Chondrocyte (in vitro differentiated cells): ENCODE data around the gene SCUBE3. TPM values are rescaled to one million over a fixed set of nuclear protein-coding genes. Genes with fewer than 3 reads are reported as not detected.

ENCODE experiments used
- DNase-seq: peaks from one replicate; pipeline ENCODE4 v3.0.0; 2021; ENCODE audit warnings: mixed read lengths, low spot score
- H3K27ac Mint-ChIP-seq: one replicate; pipeline ENCODE4 v1.8.0; 2021; ENCODE audit warnings: mild to moderate bottlenecking, moderate library complexity, mixed read lengths; ENCODE audit not compliant: unreplicated experiment
- H3K27me3 Mint-ChIP-seq: 2 replicates; pipeline ENCODE4 v1.8.0; 2021; ENCODE audit warnings: low read depth, mixed read lengths
- H3K36me3 Mint-ChIP-seq: 2 replicates; pipeline ENCODE4 v1.8.0; 2021; ENCODE audit warnings: low read depth, mixed read lengths
- H3K4me1 Mint-ChIP-seq: 2 replicates; pipeline ENCODE4 v1.8.0; 2021; ENCODE audit warnings: low read depth, mild to moderate bottlenecking, mixed read lengths
- H3K4me3 Mint-ChIP-seq: one replicate; pipeline ENCODE4 v1.8.0; 2021; ENCODE audit warnings: mild to moderate bottlenecking, moderate library complexity, mixed read lengths; ENCODE audit not compliant: unreplicated experiment
- H3K9me3 Mint-ChIP-seq: 2 replicates; pipeline ENCODE4 v1.8.0; 2021; ENCODE audit warnings: low read depth, mixed read lengths
- total RNA-seq: library from RNA; stranded (reverse); gene quantifications from 3 replicates; pipeline ENCODE4 v1.2.1, GENCODE V29; 2021
- TF ChIP-seq, protein P1 (sequence below): fragments of 200-600 bp; sonication (generic); IDR thresholded peaks from 2 replicates; pipeline ENCODE4 v1.5.0; 2021; ENCODE audit warnings: antibody characterized with exemption, mild to moderate bottlenecking, moderate library complexity

The SCUBE3 gene
- total RNA-seq, 1 donor from 2014 or later = 96.6 TPM

DNA sequence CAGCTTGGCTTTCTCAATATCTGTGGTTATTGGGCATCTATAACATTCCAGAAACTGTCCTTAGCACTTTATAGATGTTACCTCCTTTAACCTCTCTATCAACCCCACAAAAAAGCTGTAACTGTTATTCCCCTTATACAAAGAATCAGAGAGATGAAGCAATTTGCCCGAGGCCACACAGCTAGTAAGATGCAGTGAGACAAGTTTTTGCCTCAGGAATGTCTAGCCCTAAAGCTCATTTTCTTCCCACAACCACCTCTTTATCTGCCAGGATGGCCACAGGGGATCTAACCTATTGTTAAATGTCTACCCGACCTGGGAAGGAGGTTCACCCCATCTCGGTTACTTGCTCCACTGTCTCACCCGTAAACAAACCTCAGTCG, 40.7 kb upstream of the SCUBE3 start:
- Mint-ChIP-seq H3K36me3 (no peaks in the 10 kb centered on the region), H3K9me3 (no peaks in the 10 kb centered on the region), H3K27ac (no peak overlapping the region), H3K4me3 (no peak overlapping the region), H3K4me1 (peaks cover 28% of the 10 kb centered on the region), H3K27me3 (no peaks in the 10 kb centered on the region)
- no peak for DNase-seq
- TF ChIP-seq, protein P1, sequence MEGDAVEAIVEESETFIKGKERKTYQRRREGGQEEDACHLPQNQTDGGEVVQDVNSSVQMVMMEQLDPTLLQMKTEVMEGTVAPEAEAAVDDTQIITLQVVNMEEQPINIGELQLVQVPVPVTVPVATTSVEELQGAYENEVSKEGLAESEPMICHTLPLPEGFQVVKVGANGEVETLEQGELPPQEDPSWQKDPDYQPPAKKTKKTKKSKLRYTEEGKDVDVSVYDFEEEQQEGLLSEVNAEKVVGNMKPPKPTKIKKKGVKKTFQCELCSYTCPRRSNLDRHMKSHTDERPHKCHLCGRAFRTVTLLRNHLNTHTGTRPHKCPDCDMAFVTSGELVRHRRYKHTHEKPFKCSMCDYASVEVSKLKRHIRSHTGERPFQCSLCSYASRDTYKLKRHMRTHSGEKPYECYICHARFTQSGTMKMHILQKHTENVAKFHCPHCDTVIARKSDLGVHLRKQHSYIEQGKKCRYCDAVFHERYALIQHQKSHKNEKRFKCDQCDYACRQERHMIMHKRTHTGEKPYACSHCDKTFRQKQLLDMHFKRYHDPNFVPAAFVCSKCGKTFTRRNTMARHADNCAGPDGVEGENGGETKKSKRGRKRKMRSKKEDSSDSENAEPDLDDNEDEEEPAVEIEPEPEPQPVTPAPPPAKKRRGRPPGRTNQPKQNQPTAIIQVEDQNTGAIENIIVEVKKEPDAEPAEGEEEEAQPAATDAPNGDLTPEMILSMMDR = no peak

DNA sequence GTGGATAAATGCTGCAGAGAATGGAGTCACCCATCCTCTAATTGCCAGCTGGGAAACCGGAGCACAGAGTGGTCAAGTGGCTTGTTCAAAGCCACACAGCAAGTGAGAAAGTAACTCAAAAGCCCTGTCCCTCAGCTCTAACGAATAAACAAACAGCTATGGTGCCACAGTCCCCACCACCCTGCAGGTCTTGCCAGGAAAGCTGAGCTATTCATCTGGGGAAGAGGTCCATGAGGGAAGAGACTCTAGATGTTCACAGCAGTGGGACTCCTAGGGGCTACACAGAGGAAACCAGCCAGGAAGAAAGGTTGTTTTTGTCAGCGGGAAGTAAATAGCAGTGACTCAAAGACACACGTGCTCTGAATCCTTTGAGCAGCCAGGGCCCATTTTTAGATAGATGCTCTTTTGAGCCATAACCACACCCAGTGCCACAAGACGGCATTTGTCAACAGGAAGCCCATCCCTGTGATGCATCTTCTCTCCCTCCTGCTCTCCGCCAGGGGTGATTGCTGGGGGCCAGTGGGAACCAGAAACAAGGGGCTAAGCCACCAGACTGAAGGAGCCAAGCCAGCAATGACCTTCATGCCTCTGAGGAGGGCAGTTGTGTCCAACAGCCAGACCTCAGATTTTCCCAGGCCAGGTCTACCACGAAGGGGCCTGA, 40.2 kb upstream of the SCUBE3 start:
- Mint-ChIP-seq H3K4me1 (peaks cover 33% of the 10 kb centered on the region), H3K27ac (no peak overlapping the region), H3K4me3 (no peak overlapping the region), H3K9me3 (no peaks in the 10 kb centered on the region), H3K27me3 (no peaks in the 10 kb centered on the region), H3K36me3 (no peaks in the 10 kb centered on the region)
- DNase-seq = no peak
- TF ChIP-seq, protein P1 = no peak

DNA sequence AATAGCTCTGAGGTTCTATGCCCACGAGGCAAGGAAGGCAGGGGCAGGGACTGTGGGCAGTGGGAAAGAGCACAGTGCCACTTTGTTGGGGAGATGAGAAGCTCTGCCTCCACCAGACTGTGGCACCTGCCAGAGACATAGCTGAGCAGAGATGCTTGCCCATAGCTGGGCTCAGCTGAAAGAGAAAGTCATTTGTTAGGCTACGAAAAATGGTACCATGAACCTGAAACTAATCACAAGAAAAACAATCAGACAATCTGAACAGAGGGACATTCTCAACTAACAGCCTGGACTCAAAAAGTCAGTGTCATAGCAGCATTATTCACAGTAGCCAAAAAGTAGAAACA, 39.7 kb upstream of the SCUBE3 start:
- TF ChIP-seq, protein P1 = no peak
- Mint-ChIP-seq H3K27ac (no peak overlapping the region), H3K4me3 (no peak overlapping the region), H3K36me3 (no peaks in the 10 kb centered on the region), H3K27me3 (no peaks in the 10 kb centered on the region), H3K9me3 (no peaks in the 10 kb centered on the region), H3K4me1 (peaks cover 38% of the 10 kb centered on the region)
- no peak for DNase-seq

DNA sequence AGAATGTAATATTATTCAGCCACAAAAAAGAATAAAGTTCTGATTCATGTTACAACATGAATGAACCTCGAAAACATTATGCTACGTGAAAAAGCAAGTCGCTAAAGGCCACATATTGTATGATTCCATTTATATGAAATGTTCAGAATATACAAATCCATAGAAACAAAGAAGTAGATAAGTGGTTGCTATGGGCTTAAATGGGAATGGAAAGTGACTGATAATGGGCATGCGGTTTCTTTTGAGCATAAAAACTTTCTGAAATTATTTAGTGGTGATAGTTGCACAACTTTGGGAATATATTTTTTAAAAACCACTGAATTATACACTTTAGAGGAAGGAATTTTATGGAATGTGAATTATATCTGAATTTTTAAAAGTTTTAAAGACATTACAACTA, 39.3 kb upstream of the SCUBE3 start:
- no peak for DNase-seq
- Mint-ChIP-seq H3K27me3 (no peaks in the 10 kb centered on the region), H3K27ac (no peak overlapping the region), H3K4me1 (peaks cover 43% of the 10 kb centered on the region), H3K9me3 (no peaks in the 10 kb centered on the region), H3K36me3 (no peaks in the 10 kb centered on the region), H3K4me3 (no peak overlapping the region)
- TF ChIP-seq, protein P1 = no peak

DNA sequence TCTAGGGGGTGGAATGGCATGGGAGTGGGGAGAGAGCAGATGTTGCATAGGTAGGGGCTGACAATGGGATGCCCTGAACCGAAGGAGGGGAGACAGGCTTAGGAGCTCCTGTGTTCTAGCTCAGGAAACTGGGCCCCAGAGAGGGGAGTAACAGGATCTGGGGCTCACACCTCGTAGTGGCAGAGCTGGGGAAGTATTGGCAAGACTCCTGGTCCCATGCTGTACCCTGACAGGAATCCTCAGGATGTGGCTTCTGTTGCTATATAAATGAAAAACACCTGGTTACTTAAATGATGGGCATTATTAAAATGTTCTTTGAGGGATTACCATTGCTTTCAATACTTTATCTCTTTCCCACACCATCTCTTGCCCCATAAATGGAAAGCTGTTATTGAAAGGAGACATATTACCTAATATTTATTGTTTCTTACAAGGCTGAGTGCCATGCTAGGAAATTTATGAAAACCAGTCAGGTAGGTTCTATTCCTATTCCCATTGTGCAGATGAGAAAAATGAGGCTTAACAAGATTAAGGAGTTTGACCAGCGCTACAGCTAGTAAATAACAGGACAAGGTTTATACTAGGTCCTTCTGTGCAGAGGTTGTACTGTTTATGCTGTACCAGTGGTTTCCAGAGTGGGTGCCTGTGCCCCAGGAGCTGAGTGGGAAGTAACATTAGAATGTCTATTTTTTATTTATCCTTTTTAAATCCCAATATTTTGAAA, 37.3 kb upstream of the SCUBE3 start:
- Mint-ChIP-seq H3K27me3 (no peaks in the 10 kb centered on the region), H3K36me3 (no peaks in the 10 kb centered on the region), H3K4me1 (peaks cover 52% of the 10 kb centered on the region), H3K4me3 (no peak overlapping the region), H3K9me3 (no peaks in the 10 kb centered on the region), H3K27ac (no peak overlapping the region)
- TF ChIP-seq, protein P1 = no peak
- DNase-seq = no peak
